HepG2 (cell line): ENCODE results near the gene ADH4. TPM values are rescaled to one million over a fixed set of nuclear protein-coding genes. Genes with fewer than 3 reads are reported as not detected.

ENCODE experiments used
- MTA1 ChIP-seq: sonication (generic); formaldehyde crosslinking; IDR thresholded peaks from 2 replicates; pipeline ENCODE4 v1.4.0; 2020; ENCODE audit warnings: missing genetic modification reagents, mild to moderate bottlenecking, borderline replicate concordance
- MXD4 ChIP-seq: IDR thresholded peaks from 2 replicates; pipeline ENCODE4 v1.6.1; 2016; ENCODE audit warnings: mild to moderate bottlenecking, missing biosample characterization, missing genetic modification reagents
- SCMH1 ChIP-seq: sonication (generic); formaldehyde crosslinking; IDR thresholded peaks from 2 replicates; pipeline ENCODE4 v1.9.0; 2021; ENCODE audit warnings: missing genetic modification reagents, mild to moderate bottlenecking, borderline replicate concordance
- SP5 ChIP-seq: IDR thresholded peaks from 2 replicates; pipeline ENCODE4 v1.6.1; 2016; ENCODE audit warnings: low read depth, borderline replicate concordance
- ZNF224 ChIP-seq: sonication (generic); formaldehyde crosslinking; IDR thresholded peaks from 2 replicates; pipeline ENCODE4 v1.5.0; 2020; ENCODE audit warnings: mild to moderate bottlenecking, missing genetic modification reagents
- ZSCAN29 ChIP-seq: sonication (generic); formaldehyde crosslinking; conservative IDR thresholded peaks from 2 replicates; pipeline ENCODE4 v1.4.0; 2020; ENCODE audit warnings: mild to moderate bottlenecking, missing genetic modification reagents
- polyA plus RNA-seq, 8 experiments: library from polyadenylated mRNA; depleted of rRNA in 3 of 8; stranded (reverse) in 7 of 8; unstranded in 1 of 8; fragments of >200 nt; fragmentation: Illumina TruSeq in 4 of 8; extraction: Trizol in 4 of 8; gene quantifications; 2 replicates each; pipeline versions ENCODE4 v1.2.1 to v1.2.3, GENCODE V29; 2011 to 2016; ENCODE audit warnings: low read depth in 4 of 8, missing spikeins in 1 of 8, mixed read lengths in 1 of 8; ENCODE audit not compliant: insufficient read depth in 1 of 8
- total RNA-seq, 5 experiments: library from RNA; depleted of rRNA; stranded (reverse); fragments of >200 nt; fragmentation: Illumina TruSeq; extraction: Trizol; gene quantifications; 2 replicates each; pipeline ENCODE4 v1.2.3, GENCODE V29; 2016; ENCODE audit warnings: low read depth in 1 of 5
- TF ChIP-seq, protein P1 (sequence below): sonication (generic); formaldehyde crosslinking; IDR thresholded peaks from 2 replicates; pipeline ENCODE4 v1.5.0; 2020; ENCODE audit warnings: mild to moderate bottlenecking, missing genetic modification reagents, borderline replicate concordance
- TF ChIP-seq, protein P2 (sequence below): sonication (generic); formaldehyde crosslinking; IDR thresholded peaks from 2 replicates; pipeline ENCODE4 v1.4.0; 2020; ENCODE audit warnings: missing genetic modification reagents, low read depth, mild to moderate bottlenecking, borderline replicate concordance

The ADH4 gene
- total and polyA plus RNA-seq, 2 of the 13 experiments (the other 11 are each of a cell fraction or from before 2014, with no cell fraction given), result 24.3 to 31.1 TPM

DNA sequence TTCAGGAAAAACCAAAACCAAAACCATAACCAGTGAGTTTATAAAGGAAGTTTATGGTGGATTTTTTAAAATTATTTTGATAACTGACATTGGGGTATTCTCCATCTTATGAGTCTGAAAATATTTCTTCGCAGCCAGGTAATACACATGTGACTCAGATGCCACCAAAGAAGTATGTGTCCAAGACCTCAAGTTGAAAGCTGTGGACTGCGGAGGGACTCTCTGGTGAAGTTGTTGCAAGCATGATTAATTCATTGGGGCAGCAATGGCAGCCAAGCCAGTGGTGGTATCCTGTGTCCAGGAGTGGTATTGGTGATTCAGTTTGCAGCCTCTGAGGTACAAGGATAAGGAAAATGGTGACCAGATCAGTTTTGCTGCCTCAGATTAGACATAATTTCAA lies 41.5 kb downstream of the ADH4 start (continued):
- TF ChIP-seq, protein P1, sequence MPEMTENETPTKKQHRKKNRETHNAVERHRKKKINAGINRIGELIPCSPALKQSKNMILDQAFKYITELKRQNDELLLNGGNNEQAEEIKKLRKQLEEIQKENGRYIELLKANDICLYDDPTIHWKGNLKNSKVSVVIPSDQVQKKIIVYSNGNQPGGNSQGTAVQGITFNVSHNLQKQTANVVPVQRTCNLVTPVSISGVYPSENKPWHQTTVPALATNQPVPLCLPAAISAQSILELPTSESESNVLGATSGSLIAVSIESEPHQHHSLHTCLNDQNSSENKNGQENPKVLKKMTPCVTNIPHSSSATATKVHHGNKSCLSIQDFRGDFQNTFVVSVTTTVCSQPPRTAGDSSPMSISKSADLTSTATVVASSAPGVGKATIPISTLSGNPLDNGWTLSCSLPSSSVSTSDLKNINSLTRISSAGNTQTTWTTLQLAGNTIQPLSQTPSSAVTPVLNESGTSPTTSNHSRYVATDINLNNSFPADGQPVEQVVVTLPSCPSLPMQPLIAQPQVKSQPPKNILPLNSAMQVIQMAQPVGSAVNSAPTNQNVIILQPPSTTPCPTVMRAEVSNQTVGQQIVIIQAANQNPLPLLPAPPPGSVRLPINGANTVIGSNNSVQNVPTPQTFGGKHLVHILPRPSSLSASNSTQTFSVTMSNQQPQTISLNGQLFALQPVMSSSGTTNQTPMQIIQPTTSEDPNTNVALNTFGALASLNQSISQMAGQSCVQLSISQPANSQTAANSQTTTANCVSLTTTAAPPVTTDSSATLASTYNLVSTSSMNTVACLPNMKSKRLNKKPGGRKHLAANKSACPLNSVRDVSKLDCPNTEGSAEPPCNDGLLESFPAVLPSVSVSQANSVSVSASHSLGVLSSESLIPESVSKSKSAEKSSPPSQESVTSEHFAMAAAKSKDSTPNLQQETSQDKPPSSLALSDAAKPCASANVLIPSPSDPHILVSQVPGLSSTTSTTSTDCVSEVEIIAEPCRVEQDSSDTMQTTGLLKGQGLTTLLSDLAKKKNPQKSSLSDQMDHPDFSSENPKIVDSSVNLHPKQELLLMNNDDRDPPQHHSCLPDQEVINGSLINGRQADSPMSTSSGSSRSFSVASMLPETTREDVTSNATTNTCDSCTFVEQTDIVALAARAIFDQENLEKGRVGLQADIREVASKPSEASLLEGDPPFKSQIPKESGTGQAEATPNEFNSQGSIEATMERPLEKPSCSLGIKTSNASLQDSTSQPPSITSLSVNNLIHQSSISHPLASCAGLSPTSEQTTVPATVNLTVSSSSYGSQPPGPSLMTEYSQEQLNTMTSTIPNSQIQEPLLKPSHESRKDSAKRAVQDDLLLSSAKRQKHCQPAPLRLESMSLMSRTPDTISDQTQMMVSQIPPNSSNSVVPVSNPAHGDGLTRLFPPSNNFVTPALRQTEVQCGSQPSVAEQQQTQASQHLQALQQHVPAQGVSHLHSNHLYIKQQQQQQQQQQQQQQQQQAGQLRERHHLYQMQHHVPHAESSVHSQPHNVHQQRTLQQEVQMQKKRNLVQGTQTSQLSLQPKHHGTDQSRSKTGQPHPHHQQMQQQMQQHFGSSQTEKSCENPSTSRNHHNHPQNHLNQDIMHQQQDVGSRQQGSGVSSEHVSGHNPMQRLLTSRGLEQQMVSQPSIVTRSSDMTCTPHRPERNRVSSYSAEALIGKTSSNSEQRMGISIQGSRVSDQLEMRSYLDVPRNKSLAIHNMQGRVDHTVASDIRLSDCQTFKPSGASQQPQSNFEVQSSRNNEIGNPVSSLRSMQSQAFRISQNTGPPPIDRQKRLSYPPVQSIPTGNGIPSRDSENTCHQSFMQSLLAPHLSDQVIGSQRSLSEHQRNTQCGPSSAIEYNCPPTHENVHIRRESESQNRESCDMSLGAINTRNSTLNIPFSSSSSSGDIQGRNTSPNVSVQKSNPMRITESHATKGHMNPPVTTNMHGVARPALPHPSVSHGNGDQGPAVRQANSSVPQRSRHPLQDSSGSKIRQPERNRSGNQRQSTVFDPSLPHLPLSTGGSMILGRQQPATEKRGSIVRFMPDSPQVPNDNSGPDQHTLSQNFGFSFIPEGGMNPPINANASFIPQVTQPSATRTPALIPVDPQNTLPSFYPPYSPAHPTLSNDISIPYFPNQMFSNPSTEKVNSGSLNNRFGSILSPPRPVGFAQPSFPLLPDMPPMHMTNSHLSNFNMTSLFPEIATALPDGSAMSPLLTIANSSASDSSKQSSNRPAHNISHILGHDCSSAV (CRISPR knock-in tag), result no peak
- TF ChIP-seq ZSCAN29 (CRISPR knock-in tag), result no peak
- no peak for TF ChIP-seq MXD4 (CRISPR knock-in tag)
- TF ChIP-seq, protein P2, sequence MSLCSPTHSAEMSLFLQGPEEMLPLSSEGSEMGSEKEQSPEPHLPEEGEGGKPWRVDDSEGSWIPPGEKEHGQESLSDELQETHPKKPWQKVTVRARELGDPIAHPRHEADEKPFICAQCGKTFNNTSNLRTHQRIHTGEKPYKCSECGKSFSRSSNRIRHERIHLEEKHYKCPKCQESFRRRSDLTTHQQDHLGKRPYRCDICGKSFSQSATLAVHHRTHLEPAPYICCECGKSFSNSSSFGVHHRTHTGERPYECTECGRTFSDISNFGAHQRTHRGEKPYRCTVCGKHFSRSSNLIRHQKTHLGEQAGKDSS (CRISPR knock-in tag), result no peak
- TF ChIP-seq SCMH1 (CRISPR knock-in tag), result no peak
- no peak for TF ChIP-seq MTA1 (CRISPR knock-in tag)
- TF ChIP-seq SP5, result no peak
- TF ChIP-seq ZNF224 (CRISPR knock-in tag), result no peak
